ENCODE data around the gene ZC3HAV1L.

ZC3HAV1L gene

DNA sequence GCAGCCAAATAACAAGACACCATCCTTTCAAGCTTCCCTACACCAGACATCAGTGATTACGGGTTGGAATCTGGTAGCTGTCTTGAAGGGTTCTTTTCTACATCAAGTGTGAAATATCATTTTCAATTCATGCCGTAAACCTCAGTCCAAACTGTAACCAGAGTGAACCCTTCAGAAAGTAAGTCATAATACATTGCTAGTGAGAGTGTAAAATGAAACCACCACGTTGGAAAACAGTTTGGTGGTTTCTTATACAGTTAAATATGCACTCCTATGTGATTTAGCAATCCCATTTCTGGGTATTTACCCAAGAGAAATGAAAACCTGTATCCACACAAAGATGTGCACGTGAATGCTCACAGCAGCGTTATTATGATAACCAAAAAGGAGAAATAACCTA, 25.6 kb upstream of the ZC3HAV1L start:
- TF ChIP-seq, protein P1, sequence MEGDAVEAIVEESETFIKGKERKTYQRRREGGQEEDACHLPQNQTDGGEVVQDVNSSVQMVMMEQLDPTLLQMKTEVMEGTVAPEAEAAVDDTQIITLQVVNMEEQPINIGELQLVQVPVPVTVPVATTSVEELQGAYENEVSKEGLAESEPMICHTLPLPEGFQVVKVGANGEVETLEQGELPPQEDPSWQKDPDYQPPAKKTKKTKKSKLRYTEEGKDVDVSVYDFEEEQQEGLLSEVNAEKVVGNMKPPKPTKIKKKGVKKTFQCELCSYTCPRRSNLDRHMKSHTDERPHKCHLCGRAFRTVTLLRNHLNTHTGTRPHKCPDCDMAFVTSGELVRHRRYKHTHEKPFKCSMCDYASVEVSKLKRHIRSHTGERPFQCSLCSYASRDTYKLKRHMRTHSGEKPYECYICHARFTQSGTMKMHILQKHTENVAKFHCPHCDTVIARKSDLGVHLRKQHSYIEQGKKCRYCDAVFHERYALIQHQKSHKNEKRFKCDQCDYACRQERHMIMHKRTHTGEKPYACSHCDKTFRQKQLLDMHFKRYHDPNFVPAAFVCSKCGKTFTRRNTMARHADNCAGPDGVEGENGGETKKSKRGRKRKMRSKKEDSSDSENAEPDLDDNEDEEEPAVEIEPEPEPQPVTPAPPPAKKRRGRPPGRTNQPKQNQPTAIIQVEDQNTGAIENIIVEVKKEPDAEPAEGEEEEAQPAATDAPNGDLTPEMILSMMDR (IDR thresholded peaks at IDR 0.05), result no peak

DNA sequence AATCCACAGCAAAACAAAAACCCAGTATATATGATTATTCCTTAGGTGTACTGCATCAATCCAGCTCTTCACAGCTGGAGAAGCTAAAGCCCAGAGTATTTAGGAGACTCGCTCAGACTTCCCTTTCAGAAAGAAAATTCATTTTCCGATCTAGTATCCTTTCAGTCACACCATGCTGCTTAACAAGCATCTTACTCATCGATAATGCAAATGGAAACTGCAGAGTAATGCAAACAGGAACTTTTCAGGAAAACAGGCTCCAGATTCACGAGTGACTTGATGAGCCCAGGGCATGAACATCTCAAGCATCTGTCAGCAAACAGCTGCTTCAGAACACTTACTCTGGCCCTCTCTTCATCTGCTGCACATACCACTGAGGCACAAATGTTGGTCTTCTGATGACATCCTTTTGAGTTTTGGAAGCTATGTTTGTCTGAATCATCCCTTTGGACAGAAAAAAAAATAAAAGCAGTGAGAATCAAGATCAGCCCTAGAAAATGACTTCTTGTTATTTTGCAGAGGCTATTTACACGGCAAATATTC, 24.9 kb upstream of the ZC3HAV1L start:
- TF ChIP-seq, protein P1 (IDR thresholded peaks at IDR 0.05), result no peak

DNA sequence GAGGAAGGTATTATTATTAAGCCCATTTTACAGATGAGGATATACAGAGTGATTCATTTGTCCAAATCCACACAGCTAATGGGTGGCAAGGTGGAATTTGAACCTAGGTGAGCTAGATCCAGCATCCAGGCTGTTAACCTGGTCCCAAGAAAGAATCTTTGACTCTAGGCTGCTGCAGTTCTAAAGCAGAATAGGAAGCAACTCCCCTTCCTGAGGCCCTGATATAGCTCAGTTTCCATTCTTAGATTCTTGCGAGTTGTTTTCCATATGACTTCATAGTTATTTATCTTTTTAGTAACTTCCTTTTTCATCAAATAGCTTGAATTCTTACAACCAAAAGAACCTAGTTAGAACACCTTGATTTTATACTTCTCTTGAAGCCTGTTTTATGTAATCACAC, 24.1 kb upstream of the ZC3HAV1L start:
- TF ChIP-seq, protein P1 (IDR thresholded peaks at IDR 0.05), result no peak

DNA sequence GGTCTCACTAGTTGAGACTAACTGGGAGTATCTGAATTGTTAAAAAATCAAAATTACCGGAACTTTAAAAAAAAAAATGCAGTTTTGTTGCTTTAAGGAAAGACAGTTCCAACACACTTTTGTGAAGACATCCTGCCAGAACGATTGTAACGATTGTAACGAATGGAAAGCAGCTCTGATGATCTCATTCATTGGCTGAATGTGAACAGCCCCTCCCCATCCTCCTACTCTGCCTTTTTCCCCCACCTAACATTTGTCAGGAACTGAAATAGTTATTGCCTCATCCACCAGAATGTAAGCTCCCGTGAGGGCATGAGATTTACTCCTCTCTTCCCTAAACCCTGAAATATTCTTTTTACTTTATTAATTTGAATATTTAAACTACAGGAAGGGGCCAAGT, 23.1 kb upstream of the ZC3HAV1L start:
- TF ChIP-seq, protein P1 (IDR thresholded peaks at IDR 0.05), result no peak

DNA sequence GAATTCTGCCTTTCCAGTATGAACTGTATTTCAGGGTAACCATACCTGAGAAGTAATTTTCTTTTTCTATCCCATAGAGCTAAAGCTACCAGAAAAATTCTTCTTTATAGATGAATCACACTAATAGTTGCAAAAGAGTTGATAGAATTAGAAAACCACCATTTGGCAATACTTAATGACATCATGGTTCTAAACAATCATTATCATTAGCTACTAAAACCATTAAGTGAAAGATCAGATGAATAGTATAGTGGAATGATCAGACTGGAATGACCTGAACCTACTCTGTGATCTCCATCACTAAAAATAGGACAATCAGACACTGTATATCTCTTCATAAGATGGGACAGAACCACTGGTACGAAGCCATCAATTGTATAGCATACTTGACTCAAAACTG, 19.8 kb upstream of the ZC3HAV1L start:
- TF ChIP-seq, protein P1 (IDR thresholded peaks at IDR 0.05), result no peak

DNA sequence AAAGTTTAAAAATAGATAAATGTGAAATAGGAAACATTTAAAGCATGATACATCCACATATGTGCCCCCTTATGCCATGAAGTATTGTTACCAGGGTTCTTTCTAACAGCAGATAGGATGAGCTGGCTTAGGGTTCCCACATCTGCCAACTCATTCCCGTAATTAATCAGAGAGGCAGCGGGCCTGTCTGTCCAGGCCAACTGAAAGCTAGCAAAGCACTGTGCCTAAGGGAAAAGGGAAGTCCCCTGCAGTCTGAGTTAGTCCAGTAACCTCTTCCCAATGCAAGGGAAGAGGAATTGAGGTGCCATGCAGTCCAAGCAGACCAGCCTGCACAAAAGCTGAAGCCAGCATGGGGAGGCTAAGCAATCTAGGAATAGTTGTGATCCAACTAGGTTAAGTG, 18.3 kb upstream of the ZC3HAV1L start:
- TF ChIP-seq, protein P1 (IDR thresholded peaks at IDR 0.05), result no peak

DNA sequence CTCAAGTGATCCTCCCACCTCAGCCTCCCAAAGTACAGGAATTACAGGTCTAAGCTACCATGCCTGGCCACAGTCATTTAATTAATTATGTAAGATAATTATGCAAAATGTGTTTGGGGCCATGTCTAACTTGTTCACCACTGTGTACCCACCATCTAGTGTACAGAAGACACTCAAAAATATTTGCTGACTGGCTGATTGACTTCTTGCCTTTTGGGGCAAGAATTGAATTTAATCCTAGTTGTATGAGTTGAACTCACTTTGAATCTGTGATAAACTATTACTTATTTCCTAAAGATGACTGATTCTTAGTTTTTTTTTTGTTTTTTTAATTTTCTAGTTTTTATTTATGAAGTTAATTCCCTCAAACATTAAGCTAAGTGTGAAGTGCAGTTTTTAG, 15.8 kb upstream of the ZC3HAV1L start:
- TF ChIP-seq, protein P1 (IDR thresholded peaks at IDR 0.05), result no peak

DNA sequence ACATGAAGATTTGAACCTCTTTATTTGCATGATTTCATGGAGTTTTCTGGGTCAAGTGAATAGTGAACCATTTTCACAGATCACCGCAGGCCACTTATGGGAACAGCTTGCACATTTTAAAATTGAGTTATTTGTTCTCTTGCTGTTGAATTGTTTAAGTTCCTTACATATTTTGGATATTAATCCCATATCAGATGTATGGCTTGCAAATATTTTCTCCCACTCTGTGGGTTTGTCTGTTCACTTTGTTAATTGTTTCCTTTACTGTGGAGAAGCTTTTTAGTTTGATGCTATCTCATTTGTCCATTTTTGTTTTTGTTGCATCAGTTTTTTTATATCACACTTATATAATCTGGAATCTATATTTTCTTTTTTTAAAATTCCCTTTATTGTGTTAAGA, 14.1 kb upstream of the ZC3HAV1L start:
- TF ChIP-seq, protein P1 (IDR thresholded peaks at IDR 0.05), result no peak
